PC-3 (cell line): ENCODE measurements around the gene PCDHA1. TPM values are rescaled to one million over a fixed set of nuclear protein-coding genes. Genes with fewer than 3 reads are reported as not detected.
"Not testable (repeated sequence)": the region's sequence is repeated elsewhere in the genome, so short reads cannot be mapped to it uniquely, and the experiment has no call there.

Source experiments
- ATAC-seq: fragments of 200-7000 bp; cut with Tn5 transposase; 2 replicates; pipeline ENCODE4 v1.9.1; 2020; ENCODE audit warnings: mild to moderate bottlenecking, moderate library complexity
- BruUV-seq: library from RNA; stranded (reverse); fragments of 400-500 nt; replicated peaks from 2 replicates; lab custom pipeline; 2021; lab: Mats Ljungman, UMichigan
- CTCF ChIA-PET: fragments of 300-600 bp; sonication (Branson Sonifier 250); formaldehyde crosslinking; loops from one replicate; lab custom pipeline; 2022; ENCODE audit warnings: antibody characterized with exemption; lab: Charles Lee
- POLR2A ChIA-PET: fragments of 300-600 bp; sonication (Branson Sonifier 250); formaldehyde crosslinking; loops from one replicate; lab custom pipeline; 2022; ENCODE audit warnings: antibody characterized with exemption; ENCODE audit not compliant: unreplicated experiment; lab: Charles Lee
- DNase-seq: peaks from one replicate; pipeline ENCODE4 v3.0.0-alpha.2; 2015
- H2AFZ ChIP-seq: fragments of 300-600 bp; sonication (generic); 2 replicates; pipeline ENCODE4 v1.6.0; 2016; ENCODE audit warnings: antibody characterized with exemption, low read length
- H3F3A ChIP-seq: fragments of 300-600 bp; sonication (generic); one replicate; pipeline ENCODE4 v1.6.0; 2017; ENCODE audit warnings: antibody characterized with exemption, low read length, control low read depth, mild to moderate bottlenecking; ENCODE audit not compliant: unreplicated experiment
- H3K27ac ChIP-seq: fragments of 300-600 bp; sonication (generic); 2 replicates; pipeline ENCODE4 v1.5.1; 2016; ENCODE audit warnings: mild to moderate bottlenecking, low read length
- H3K27me3 ChIP-seq: fragments of 300-600 bp; sonication (generic); 2 replicates; pipeline ENCODE4 v1.6.1; 2016; ENCODE audit warnings: low read length, mixed read lengths
- H3K36me3 ChIP-seq: fragments of 300-600 bp; sonication (generic); 2 replicates; pipeline ENCODE4 v1.6.1; 2016; ENCODE audit warnings: low read depth, mixed run types, low read length, mixed read lengths
- H3K4me1 ChIP-seq: fragments of 300-600 bp; sonication (generic); 2 replicates; pipeline ENCODE4 v1.5.1; 2016; ENCODE audit warnings: low read length; ENCODE audit not compliant: insufficient read depth
- H3K4me2 ChIP-seq: fragments of 300-600 bp; sonication (generic); 2 replicates; pipeline ENCODE4 v1.6.0; 2016; ENCODE audit warnings: low read length
- H3K4me3 ChIP-seq: fragments of 300-600 bp; sonication (generic); 2 replicates; pipeline ENCODE4 v1.5.1; 2016; ENCODE audit warnings: mild to moderate bottlenecking, low read length, mixed read lengths
- H3K79me2 ChIP-seq: fragments of 300-600 bp; sonication (generic); 2 replicates; pipeline ENCODE4 v1.6.1; 2017; ENCODE audit warnings: low read length, mixed read lengths
- H3K9ac ChIP-seq: fragments of 300-600 bp; sonication (generic); 2 replicates; pipeline ENCODE4 v1.6.0; 2016; ENCODE audit warnings: mild to moderate bottlenecking, low read length
- H3K9me2 ChIP-seq: fragments of 300-600 bp; sonication (generic); replicated peaks from 2 replicates; pipeline ENCODE4 v1.6.1; 2016; ENCODE audit warnings: mixed run types, low read length, mixed read lengths
- H3K9me3 ChIP-seq: fragments of 300-600 bp; sonication (generic); 2 replicates; pipeline ENCODE4 v1.6.1; 2016; ENCODE audit warnings: low read length, mixed read lengths
- H4K20me1 ChIP-seq: fragments of 300-600 bp; sonication (generic); 2 replicates; pipeline ENCODE4 v1.6.1; 2016; ENCODE audit warnings: low read length, mixed read lengths
- EZH2 ChIP-seq: fragments of 300-600 bp; sonication (generic); IDR thresholded peaks from one replicate; pipeline ENCODE4 v1.6.1; 2017; ENCODE audit warnings: antibody characterized with exemption, mild to moderate bottlenecking, low read length; ENCODE audit not compliant: unreplicated experiment
- EZH2phosphoT487 ChIP-seq: fragments of 300-600 bp; sonication (generic); IDR thresholded peaks from 2 replicates; pipeline ENCODE4 v1.6.1; 2018; ENCODE audit warnings: mild to moderate bottlenecking, antibody characterized with exemption, low read length, borderline replicate concordance
- intact Hi-C: fragments of 100-400 bp; cut with micrococcal nuclease; formaldehyde crosslinking; loops from 2 replicates; pipeline ENCODE4 v1.9.0; 2023
- total RNA-seq: library from RNA; depleted of rRNA; stranded (reverse); fragments of >200 nt; gene quantifications from 2 replicates; pipeline ENCODE4 v1.2.3, GENCODE V29; 2014
- TF ChIP-seq, protein P1 (sequence below): fragments of 300-600 bp; sonication (generic); conservative IDR thresholded peaks from 2 replicates; pipeline ENCODE4 v1.5.1; 2017; ENCODE audit warnings: antibody characterized with exemption, low read depth, mild to moderate bottlenecking, low read length

The PCDHA1 gene
- total RNA-seq, 1 experiment from 2014 or later: not detected

DNA sequence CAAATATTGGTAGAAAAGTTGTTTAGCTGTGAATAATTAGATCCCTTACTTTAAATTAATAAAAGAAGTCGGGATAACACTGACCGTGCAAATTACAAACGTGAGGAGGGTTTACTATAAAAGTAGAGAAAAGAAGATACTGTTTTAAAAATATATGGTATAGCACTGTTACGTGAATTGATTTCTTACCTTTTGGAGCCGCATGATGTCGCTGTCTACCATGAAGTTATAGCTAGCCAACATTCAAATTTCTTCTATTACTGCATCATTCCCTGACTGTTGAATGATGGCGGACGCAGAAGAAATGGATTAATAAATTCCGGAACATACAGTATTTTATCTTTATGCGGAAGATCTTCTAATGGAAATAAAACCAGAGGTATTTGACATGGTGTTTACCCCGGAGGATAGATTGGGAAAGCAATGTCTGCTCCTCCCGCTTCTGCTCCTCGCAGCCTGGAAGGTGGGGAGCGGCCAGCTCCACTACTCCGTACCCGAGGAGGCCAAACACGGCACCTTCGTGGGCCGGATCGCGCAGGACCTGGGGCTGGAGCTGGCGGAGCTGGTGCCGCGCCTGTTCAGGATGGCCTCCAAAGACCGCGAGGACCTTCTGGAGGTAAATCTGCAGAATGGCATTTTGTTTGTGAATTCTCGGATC lies 41.9 kb downstream of the PCDHA1 start, which contains the start of gene PCDHA6:
Gene PCDHA6 (plus strand): TSS at position 257 of the 658 bp plus-strand sequence. CDS start 132 bp downstream, at position 389.
- Histone ChIP-seq H3F3A (no peaks in the 10 kb centered on the region), H2AFZ (no peak within 1 kb of the TSS), H3K27ac (no peak within 1 kb of the TSS), H3K9me3 (no peaks in the 10 kb centered on the region), H4K20me1 (no peaks in the 10 kb centered on the region), H3K36me3 (no peaks in the 10 kb centered on the region), H3K9ac (no peak within 1 kb of the TSS), H3K4me3 (no peak within 1 kb of the TSS), H3K27me3 (no peaks in the 10 kb centered on the region), H3K9me2 (no peaks in the 10 kb centered on the region), H3K79me2 (no peaks in the 10 kb centered on the region), H3K4me2 (no peak within 1 kb of the TSS), H3K4me1 (no peaks in the 10 kb centered on the region)
- ChIA-PET CTCF (no interaction called here), POLR2A (no interaction called here)
- TF ChIP-seq EZH2phosphoT487 (no peak), EZH2 (no peak)
- TF ChIP-seq, protein P1, sequence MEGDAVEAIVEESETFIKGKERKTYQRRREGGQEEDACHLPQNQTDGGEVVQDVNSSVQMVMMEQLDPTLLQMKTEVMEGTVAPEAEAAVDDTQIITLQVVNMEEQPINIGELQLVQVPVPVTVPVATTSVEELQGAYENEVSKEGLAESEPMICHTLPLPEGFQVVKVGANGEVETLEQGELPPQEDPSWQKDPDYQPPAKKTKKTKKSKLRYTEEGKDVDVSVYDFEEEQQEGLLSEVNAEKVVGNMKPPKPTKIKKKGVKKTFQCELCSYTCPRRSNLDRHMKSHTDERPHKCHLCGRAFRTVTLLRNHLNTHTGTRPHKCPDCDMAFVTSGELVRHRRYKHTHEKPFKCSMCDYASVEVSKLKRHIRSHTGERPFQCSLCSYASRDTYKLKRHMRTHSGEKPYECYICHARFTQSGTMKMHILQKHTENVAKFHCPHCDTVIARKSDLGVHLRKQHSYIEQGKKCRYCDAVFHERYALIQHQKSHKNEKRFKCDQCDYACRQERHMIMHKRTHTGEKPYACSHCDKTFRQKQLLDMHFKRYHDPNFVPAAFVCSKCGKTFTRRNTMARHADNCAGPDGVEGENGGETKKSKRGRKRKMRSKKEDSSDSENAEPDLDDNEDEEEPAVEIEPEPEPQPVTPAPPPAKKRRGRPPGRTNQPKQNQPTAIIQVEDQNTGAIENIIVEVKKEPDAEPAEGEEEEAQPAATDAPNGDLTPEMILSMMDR: no peak
- no peak for DNase-seq
- intact Hi-C loops: no loop called here
- no peak for ATAC-seq
- no TSS peak for BruUV-seq

DNA sequence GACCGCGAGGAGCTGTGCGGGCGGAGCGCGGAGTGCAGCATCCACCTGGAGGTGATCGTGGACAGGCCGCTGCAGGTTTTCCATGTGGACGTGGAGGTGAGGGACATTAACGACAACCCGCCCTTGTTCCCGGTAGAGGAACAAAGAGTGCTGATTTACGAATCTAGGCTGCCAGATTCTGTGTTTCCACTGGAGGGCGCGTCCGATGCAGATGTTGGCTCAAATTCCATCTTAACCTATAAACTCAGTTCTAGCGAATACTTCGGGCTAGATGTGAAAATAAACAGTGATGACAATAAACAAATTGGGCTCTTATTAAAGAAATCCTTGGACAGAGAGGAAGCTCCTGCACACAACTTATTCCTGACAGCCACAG lies 42.4 kb downstream of the PCDHA1 start:
- H3K27me3 ChIP-seq: no peaks in the 10 kb centered on the region
- no peak overlapping the region for H3K4me3 ChIP-seq
- H3K4me2 ChIP-seq: no peak overlapping the region
- H3K9me3 ChIP-seq: no peaks in the 10 kb centered on the region
- no peaks in the 10 kb centered on the region for H3K36me3 ChIP-seq
- H2AFZ ChIP-seq: no peak overlapping the region
- TF ChIP-seq, protein P1: no peak
- TF ChIP-seq EZH2phosphoT487 (no peak), EZH2 (no peak)
- BruUV-seq: no TSS peak
- no peak overlapping the region for H3K9ac ChIP-seq
- intact Hi-C loops: no loop called here
- no peaks in the 10 kb centered on the region for H4K20me1 ChIP-seq
- no peak for ATAC-seq
- H3F3A ChIP-seq: no peaks in the 10 kb centered on the region
- POLR2A ChIA-PET: no interaction called here
- no peaks in the 10 kb centered on the region for H3K9me2 ChIP-seq
- no peak overlapping the region for H3K27ac ChIP-seq
- H3K4me1 ChIP-seq: no peaks in the 10 kb centered on the region
- no peak for DNase-seq
- CTCF ChIA-PET: no interaction called here
- no peaks in the 10 kb centered on the region for H3K79me2 ChIP-seq

DNA sequence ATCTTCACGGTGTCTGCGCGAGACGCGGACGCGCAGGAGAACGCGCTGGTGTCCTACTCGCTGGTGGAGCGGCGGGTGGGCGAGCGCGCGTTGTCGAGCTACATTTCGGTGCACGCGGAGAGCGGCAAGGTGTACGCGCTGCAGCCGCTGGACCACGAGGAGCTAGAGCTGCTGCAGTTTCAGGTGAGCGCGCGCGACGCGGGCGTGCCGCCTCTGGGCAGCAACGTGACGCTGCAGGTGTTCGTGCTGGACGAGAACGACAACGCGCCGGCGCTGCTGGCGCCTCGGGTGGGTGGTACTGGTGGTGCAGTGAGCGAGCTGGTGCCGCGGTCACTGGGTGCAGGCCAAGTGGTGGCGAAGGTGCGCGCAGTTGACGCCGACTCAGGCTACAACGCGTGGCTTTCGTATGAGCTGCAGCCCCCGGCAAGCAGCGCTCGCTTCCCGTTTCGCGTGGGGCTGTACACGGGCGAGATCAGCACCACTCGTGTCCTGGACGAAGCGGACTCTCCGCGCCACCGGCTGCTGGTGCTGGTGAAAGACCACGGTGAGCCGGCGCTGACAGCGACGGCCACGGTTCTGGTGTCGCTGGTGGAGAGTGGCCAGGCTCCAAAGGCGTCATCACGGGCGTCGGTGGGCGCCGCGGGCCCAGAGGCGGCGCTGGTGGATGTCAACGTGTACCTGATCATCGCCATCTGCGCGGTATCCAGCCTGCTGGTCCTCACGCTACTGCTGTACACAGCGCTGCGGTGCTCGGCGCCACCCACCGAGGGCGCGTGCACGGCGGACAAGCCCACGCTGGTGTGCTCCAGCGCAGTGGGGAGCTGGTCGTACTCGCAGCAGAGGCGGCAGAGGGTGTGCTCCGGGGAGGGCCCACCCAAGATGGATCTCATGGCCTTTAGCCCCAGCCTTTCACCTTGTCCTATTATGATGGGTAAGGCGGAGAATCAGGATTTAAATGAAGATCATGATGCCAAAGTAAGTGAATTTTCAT lies 43.9 kb downstream of the PCDHA1 start:
- intact Hi-C loops, BruUV-seq, H3K4me2 ChIP-seq, H3K9me3 ChIP-seq, H3K79me2 ChIP-seq, CTCF ChIA-PET, H3K9me2 ChIP-seq, H3K27ac ChIP-seq, H3F3A ChIP-seq, H3K4me3 ChIP-seq, H3K9ac ChIP-seq, H2AFZ ChIP-seq, H3K27me3 ChIP-seq, DNase-seq, H3K4me1 ChIP-seq, H3K36me3 ChIP-seq, ATAC-seq, POLR2A ChIA-PET, H4K20me1 ChIP-seq: not testable (repeated sequence)
